ENCODE data around the gene WDHD1. TPM values are rescaled to one million over a fixed set of nuclear protein-coding genes. Genes with fewer than 3 reads are reported as not detected.
"Not testable (repeated sequence)": the region's sequence is repeated elsewhere in the genome, so short reads cannot be mapped to it uniquely, and the experiment has no call there.

WDHD1 gene
- total RNA-seq, 1 experiment from 2014 or later = 45.9 TPM

DNA sequence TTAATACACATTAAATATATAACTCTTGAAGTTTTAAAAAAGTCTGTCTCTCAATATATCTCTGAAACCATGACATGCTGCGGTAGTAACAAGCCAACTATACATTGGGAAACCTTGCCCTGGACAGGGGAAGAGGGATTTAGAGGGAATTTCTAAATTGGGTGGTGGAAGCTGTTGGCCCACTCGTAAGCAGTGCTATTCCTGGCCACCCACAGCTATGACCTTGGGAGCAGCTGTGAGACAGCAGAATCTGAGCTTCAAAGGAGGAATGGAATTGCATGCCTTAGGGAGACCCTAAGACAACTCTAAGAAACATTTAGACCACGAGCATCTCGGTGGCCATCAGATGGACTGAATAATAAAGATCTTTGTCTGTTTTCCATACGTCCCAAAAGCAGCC is 108.5 kb downstream of the WDHD1 start:
- BruUV-seq (replicated peaks) = no TSS peak
- ATAC-seq (no peak), DNase-seq (no peak)
- H3K79me2 ChIP-seq (ENCODE audit: low read length) = no peaks in the 10 kb centered on the region
- no peaks in the 10 kb centered on the region for H3F3A ChIP-seq (ENCODE audit: low read length, unreplicated experiment)
- no peak overlapping the region for H2AFZ ChIP-seq (ENCODE audit: low read length)
- no peaks in the 10 kb centered on the region for H3K27me3 ChIP-seq (ENCODE audit: low read length)
- H3K9me2 ChIP-seq (replicated peaks; ENCODE audit: low read length) = no peaks in the 10 kb centered on the region
- no peak overlapping the region for H3K4me2 ChIP-seq (ENCODE audit: low read length)
- no peaks in the 10 kb centered on the region for H4K20me1 ChIP-seq (ENCODE audit: low read length)
- CTCF ChIA-PET = no interaction called here
- TF ChIP-seq, protein P1, sequence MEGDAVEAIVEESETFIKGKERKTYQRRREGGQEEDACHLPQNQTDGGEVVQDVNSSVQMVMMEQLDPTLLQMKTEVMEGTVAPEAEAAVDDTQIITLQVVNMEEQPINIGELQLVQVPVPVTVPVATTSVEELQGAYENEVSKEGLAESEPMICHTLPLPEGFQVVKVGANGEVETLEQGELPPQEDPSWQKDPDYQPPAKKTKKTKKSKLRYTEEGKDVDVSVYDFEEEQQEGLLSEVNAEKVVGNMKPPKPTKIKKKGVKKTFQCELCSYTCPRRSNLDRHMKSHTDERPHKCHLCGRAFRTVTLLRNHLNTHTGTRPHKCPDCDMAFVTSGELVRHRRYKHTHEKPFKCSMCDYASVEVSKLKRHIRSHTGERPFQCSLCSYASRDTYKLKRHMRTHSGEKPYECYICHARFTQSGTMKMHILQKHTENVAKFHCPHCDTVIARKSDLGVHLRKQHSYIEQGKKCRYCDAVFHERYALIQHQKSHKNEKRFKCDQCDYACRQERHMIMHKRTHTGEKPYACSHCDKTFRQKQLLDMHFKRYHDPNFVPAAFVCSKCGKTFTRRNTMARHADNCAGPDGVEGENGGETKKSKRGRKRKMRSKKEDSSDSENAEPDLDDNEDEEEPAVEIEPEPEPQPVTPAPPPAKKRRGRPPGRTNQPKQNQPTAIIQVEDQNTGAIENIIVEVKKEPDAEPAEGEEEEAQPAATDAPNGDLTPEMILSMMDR (conservative IDR thresholded peaks at IDR 0.05; ENCODE audit: low read depth, low read length) = no peak
- H3K9me3 ChIP-seq (ENCODE audit: low read length) = no peaks in the 10 kb centered on the region
- intact Hi-C loops (cut with micrococcal nuclease) = no loop called here
- no peaks in the 10 kb centered on the region for H3K36me3 ChIP-seq (ENCODE audit: low read depth, low read length)
- H3K27ac ChIP-seq (ENCODE audit: low read length) = no peak overlapping the region
- no peak overlapping the region for H3K9ac ChIP-seq (ENCODE audit: low read length)
- no peaks in the 10 kb centered on the region for H3K4me1 ChIP-seq (ENCODE audit: insufficient read depth, low read length)
- no peak overlapping the region for H3K4me3 ChIP-seq (ENCODE audit: low read length)
- POLR2A ChIA-PET (ENCODE audit: unreplicated experiment) = no interaction called here

DNA sequence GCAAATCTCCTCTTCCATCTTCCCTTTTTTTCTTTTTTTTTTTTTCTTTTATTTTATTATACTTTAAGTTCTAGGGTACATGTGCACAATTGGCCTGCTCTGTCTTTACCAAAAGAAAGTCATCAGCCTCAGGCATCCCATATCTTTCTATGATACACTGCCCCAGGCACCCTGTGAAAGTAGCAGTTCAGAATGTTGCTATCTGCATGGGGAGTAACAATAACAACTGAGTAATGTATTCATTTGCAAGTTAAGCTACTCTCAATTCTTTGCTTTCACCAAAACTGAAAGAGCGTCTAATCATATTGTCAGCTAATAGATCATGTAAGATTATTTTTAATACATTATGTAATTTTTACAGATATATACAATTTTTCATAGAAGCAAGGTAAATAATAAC is 110.8 kb downstream of the WDHD1 start:
- ATAC-seq (no peak), DNase-seq (no peak)
- TF ChIP-seq EZH2 (IDR thresholded peaks at IDR 0.05; ENCODE audit: low read length, unreplicated experiment) = no peak
- TF ChIP-seq, protein P1 (conservative IDR thresholded peaks at IDR 0.05; ENCODE audit: low read depth, low read length) = no peak
- TF ChIP-seq EZH2phosphoT487 (IDR thresholded peaks at IDR 0.05; ENCODE audit: borderline replicate concordance, low read length) = no peak
- Histone ChIP-seq H3F3A (ENCODE audit: low read length, unreplicated experiment) (no peaks in the 10 kb centered on the region), H4K20me1 (ENCODE audit: low read length) (no peaks in the 10 kb centered on the region), H3K4me1 (ENCODE audit: insufficient read depth, low read length) (no peaks in the 10 kb centered on the region), H2AFZ (ENCODE audit: low read length) (no peak overlapping the region), H3K79me2 (ENCODE audit: low read length) (no peaks in the 10 kb centered on the region), H3K4me2 (ENCODE audit: low read length) (no peak overlapping the region), H3K27ac (ENCODE audit: low read length) (no peak overlapping the region), H3K4me3 (ENCODE audit: low read length) (no peak overlapping the region), H3K27me3 (ENCODE audit: low read length) (no peaks in the 10 kb centered on the region), H3K36me3 (ENCODE audit: low read depth, low read length) (no peaks in the 10 kb centered on the region), H3K9me3 (ENCODE audit: low read length) (no peaks in the 10 kb centered on the region), H3K9ac (ENCODE audit: low read length) (no peak overlapping the region), H3K9me2 (replicated peaks; ENCODE audit: low read length) (no peaks in the 10 kb centered on the region)
- intact Hi-C loops (cut with micrococcal nuclease) = no loop called here
- POLR2A ChIA-PET (ENCODE audit: unreplicated experiment) = no interaction called here
- CTCF ChIA-PET = interaction anchor here (0.5 kb wide), 1 partner anchor 1789 kb away, joined by 3 read pairs; no protein-coding TSS in a partner anchor
- BruUV-seq (replicated peaks) = no TSS peak

DNA sequence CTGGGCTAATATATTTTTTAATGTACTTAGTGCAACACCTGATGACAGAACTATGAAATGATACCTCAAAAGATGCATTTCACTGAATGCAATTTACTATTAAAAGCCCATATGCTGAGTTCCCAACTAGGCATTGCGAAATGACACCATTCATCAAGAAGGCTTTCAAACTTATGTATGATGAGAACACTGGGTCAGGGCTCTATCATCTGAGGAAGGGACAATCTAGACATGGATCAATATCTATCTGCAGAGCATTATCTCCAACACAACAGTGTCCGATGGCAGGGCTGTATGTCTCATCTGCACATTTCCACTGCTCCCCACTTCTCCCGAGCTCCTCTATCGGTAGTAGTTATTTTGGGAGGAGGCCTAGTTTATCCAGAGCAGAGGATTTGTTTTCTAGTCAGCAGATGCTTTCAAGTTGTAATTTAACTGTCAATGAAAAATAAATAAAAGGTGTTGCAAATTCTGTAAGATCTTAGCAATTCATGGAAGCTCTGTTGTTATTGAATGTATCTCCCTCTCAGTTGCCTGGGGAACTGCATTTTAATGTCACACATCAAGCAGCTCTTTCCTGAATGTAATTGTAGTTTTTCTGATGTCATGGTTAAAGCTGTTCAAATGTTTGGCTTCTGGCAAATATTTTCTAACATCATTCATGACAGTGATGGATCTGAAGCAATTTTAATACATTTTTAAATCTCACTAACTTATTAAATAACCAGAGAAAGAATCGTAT is 116.9 kb downstream of the WDHD1 start:
- ChIA-PET CTCF (no interaction called here), POLR2A (ENCODE audit: unreplicated experiment) (no interaction called here)
- H3K36me3 ChIP-seq (ENCODE audit: low read depth, low read length) = no peaks in the 10 kb centered on the region
- H3K4me3 ChIP-seq (ENCODE audit: low read length) = no peak overlapping the region
- ATAC-seq (no peak), DNase-seq (no peak)
- H3K4me2 ChIP-seq (ENCODE audit: low read length) = no peak overlapping the region
- no peaks in the 10 kb centered on the region for H3K27me3 ChIP-seq (ENCODE audit: low read length)
- no peaks in the 10 kb centered on the region for H4K20me1 ChIP-seq (ENCODE audit: low read length)
- no TSS peak for BruUV-seq (replicated peaks)
- intact Hi-C loops (cut with micrococcal nuclease) = no loop called here
- no peak overlapping the region for H3K27ac ChIP-seq (ENCODE audit: low read length)
- no peaks in the 10 kb centered on the region for H3K9me2 ChIP-seq (replicated peaks; ENCODE audit: low read length)
- H3K79me2 ChIP-seq (ENCODE audit: low read length) = no peaks in the 10 kb centered on the region
- no peaks in the 10 kb centered on the region for H3K4me1 ChIP-seq (ENCODE audit: insufficient read depth, low read length)
- no peaks in the 10 kb centered on the region for H3F3A ChIP-seq (ENCODE audit: low read length, unreplicated experiment)
- H2AFZ ChIP-seq (ENCODE audit: low read length) = no peak overlapping the region
- TF ChIP-seq EZH2phosphoT487 (IDR thresholded peaks at IDR 0.05; ENCODE audit: borderline replicate concordance, low read length) = no peak
- TF ChIP-seq EZH2 (IDR thresholded peaks at IDR 0.05; ENCODE audit: low read length, unreplicated experiment) = no peak
- TF ChIP-seq, protein P1 (conservative IDR thresholded peaks at IDR 0.05; ENCODE audit: low read depth, low read length) = no peak
- H3K9ac ChIP-seq (ENCODE audit: low read length) = no peak overlapping the region
- H3K9me3 ChIP-seq (ENCODE audit: low read length) = no peaks in the 10 kb centered on the region

DNA sequence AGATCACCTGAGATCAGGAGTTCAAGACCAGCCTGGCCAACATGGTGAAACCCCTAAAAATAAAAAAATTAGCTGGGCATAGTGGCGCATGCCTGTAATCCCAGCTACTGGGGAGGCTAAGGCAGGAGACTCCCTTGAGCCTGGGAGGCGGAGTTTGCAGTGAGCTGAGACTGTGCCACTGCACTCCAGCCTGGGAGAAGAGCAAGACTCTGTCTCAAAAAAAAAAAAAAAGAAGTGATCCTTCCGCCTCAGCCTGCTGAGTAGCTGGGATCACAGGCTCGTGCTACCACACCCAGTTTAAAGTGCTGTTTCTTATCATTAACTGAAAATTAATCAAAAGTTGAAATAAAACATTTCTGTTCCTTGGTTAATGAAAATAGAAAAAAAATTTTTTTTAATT is 117.9 kb downstream of the WDHD1 start:
- BruUV-seq (replicated peaks); intact Hi-C loops (cut with micrococcal nuclease); ATAC-seq: not testable (repeated sequence)

More for the DNA sequence above, 117.9 kb downstream of the WDHD1 start:
- H2AFZ ChIP-seq (ENCODE audit: low read length); H3K79me2 ChIP-seq (ENCODE audit: low read length); H4K20me1 ChIP-seq (ENCODE audit: low read length); H3K36me3 ChIP-seq (ENCODE audit: low read depth, low read length); H3K4me3 ChIP-seq (ENCODE audit: low read length); H3K4me1 ChIP-seq (ENCODE audit: insufficient read depth, low read length); H3K27me3 ChIP-seq (ENCODE audit: low read length); POLR2A ChIA-PET (ENCODE audit: unreplicated experiment); H3K4me2 ChIP-seq (ENCODE audit: low read length); H3K27ac ChIP-seq (ENCODE audit: low read length); H3K9me2 ChIP-seq (replicated peaks; ENCODE audit: low read length); H3K9me3 ChIP-seq (ENCODE audit: low read length); H3F3A ChIP-seq (ENCODE audit: low read length, unreplicated experiment); DNase-seq; H3K9ac ChIP-seq (ENCODE audit: low read length): not testable (repeated sequence)
- CTCF ChIA-PET = interaction anchor here (0.6 kb wide), 1 partner anchor 8 kb away, joined by 7 read pairs; no protein-coding TSS in a partner anchor

Measured in PC-3 (cell line).